T-helper 1 cell treated with Interleukin-12 subunit alpha and Interleukin-12 subunit beta and Interleukin-4 antibody, amounts not matched to agents 30 μg/mL and 1 μg/mL, for 36 hours (primary cell): Measurements from ENCODE around the gene XCR1.
A peak's percentile ranks its signal among the peaks of the same experiment; 100 is the strongest.
"Not testable (repeated sequence)": the region's sequence is repeated elsewhere in the genome, so short reads cannot be mapped to it uniquely, and the experiment has no call there.

Source experiments
- H3K27ac Mint-ChIP-seq: one replicate; pipeline ENCODE4 v1.8.0; 2021; ENCODE audit warnings: mild to moderate bottlenecking, mixed read lengths
- H3K27me3 Mint-ChIP-seq: one replicate; pipeline ENCODE4 v1.8.0; 2021; ENCODE audit warnings: low read depth, mixed read lengths
- H3K36me3 Mint-ChIP-seq: one replicate; pipeline ENCODE4 v1.8.0; 2021; ENCODE audit warnings: low read depth, mixed read lengths
- H3K4me1 Mint-ChIP-seq: one replicate; pipeline ENCODE4 v1.8.0; 2021; ENCODE audit warnings: low read depth, mixed read lengths
- H3K4me3 Mint-ChIP-seq: one replicate; pipeline ENCODE4 v1.8.0; 2021; ENCODE audit warnings: mild to moderate bottlenecking, moderate library complexity, mixed read lengths
- H3K9me3 Mint-ChIP-seq: one replicate; pipeline ENCODE4 v1.8.0; 2021; ENCODE audit warnings: mixed read lengths

Gene XCR1

GRCh38 chr3:46058981-46059380 is 31.7 kb upstream of the XCR1 start:
- Mint-ChIP-seq H3K27me3 (peaks cover 88% of the 10 kb centered on the region), H3K9me3 (no peaks in the 10 kb centered on the region), H3K4me3 (no peak overlapping the region), H3K4me1 (peaks cover 9% of the 10 kb centered on the region), H3K27ac (no peak overlapping the region), H3K36me3 (no peaks in the 10 kb centered on the region)

GRCh38 chr3:46057716-46058115 is 30.4 kb upstream of the XCR1 start:
- Mint-ChIP-seq H3K4me3 (no peak overlapping the region), H3K36me3 (no peaks in the 10 kb centered on the region), H3K27me3 (peaks cover 90% of the 10 kb centered on the region), H3K9me3 (no peaks in the 10 kb centered on the region), H3K4me1 (peaks cover 4% of the 10 kb centered on the region), H3K27ac (no peak overlapping the region)

DNA sequence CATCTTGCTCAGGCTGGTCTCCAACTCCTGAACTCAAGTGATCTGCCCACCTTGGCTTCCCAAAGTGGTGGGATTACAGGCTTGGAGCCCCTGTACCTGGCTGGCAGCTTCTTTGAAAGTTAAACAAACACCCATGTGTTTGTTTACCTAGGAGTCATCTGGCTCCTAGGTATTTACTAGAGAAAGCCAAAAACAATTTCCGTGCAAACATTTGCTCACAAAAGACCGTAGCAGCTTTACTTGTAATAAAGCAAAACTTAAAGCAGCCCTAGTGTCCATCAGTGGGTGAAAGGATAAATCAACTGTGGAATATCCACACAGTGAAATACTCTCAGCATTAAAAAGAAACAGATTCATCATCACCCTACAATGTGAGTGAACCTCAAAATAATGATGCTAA is 29.4 kb upstream of the XCR1 start:
- H3K4me3 Mint-ChIP-seq = no peak overlapping the region
- H3K27ac Mint-ChIP-seq = no peak overlapping the region
- no peaks in the 10 kb centered on the region for H3K9me3 Mint-ChIP-seq
- H3K36me3 Mint-ChIP-seq = no peaks in the 10 kb centered on the region
- peaks cover 90% of the 10 kb centered on the region for H3K27me3 Mint-ChIP-seq
- peaks cover 4% of the 10 kb centered on the region for H3K4me1 Mint-ChIP-seq

- not testable (repeated sequence) for H3K36me3 Mint-ChIP-seq, H3K9me3 Mint-ChIP-seq, H3K4me3 Mint-ChIP-seq, H3K4me1 Mint-ChIP-seq, H3K27ac Mint-ChIP-seq
- H3K27me3 Mint-ChIP-seq = peaks cover 89% of the 10 kb centered on the region
Measured at GRCh38 chr3:46053761-46054515, 26.7 kb upstream of the XCR1 start.

GRCh38 chr3:46053265-46053664 is 26.0 kb upstream of the XCR1 start:
- H3K27ac Mint-ChIP-seq, H3K9me3 Mint-ChIP-seq, H3K4me3 Mint-ChIP-seq, H3K36me3 Mint-ChIP-seq: not testable (repeated sequence)
- peaks cover 88% of the 10 kb centered on the region for H3K27me3 Mint-ChIP-seq
- H3K4me1 Mint-ChIP-seq = peaks cover 12% of the 10 kb centered on the region

- H3K27me3 Mint-ChIP-seq = peaks cover 80% of the 10 kb centered on the region
- no peak overlapping the region for H3K27ac Mint-ChIP-seq
- H3K36me3 Mint-ChIP-seq = peaks cover 4% of the 10 kb centered on the region
- H3K4me3 Mint-ChIP-seq = no peak overlapping the region
- peaks cover 18% of the 10 kb centered on the region for H3K4me1 Mint-ChIP-seq
- no peaks in the 10 kb centered on the region for H3K9me3 Mint-ChIP-seq
Measured at GRCh38 chr3:46052531-46052930, 25.2 kb upstream of the XCR1 start.

DNA sequence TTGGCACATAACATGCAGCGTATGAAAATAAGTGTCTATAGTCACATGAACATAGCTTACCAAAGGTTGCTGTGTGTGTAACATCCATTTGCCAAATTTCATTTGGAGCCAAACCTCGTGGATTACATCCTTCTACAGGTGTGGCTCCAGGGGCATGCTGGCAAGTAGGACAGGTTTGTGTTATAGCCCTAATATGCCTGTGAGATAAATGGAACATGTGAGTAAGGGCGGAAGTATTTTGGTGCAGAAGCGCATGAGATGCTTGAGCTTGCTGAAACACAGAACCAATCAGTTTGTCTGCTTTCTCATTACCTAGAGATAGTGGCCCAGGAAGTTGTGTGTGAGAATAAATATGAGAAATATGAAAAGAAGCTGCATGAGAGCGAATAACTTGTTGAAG is 21.8 kb upstream of the XCR1 start:
- Mint-ChIP-seq H3K27ac (no peak overlapping the region), H3K27me3 (peaks cover 53% of the 10 kb centered on the region), H3K4me1 (peaks cover 36% of the 10 kb centered on the region), H3K9me3 (no peaks in the 10 kb centered on the region), H3K36me3 (peaks cover 8% of the 10 kb centered on the region), H3K4me3 (no peak overlapping the region)

- Mint-ChIP-seq H3K36me3 (peaks cover 10% of the 10 kb centered on the region), H3K27me3 (peaks cover 41% of the 10 kb centered on the region), H3K4me3 (peak overlapping the region; percentile 47), H3K27ac (peak overlapping the region; percentile 82), H3K4me1 (peaks cover 38% of the 10 kb centered on the region), H3K9me3 (peaks cover 11% of the 10 kb centered on the region)
Measured at GRCh38 chr3:46046231-46046630, 18.9 kb upstream of the XCR1 start.

GRCh38 chr3:46038916-46039315 is 11.6 kb upstream of the XCR1 start:
- no peak overlapping the region for H3K27ac Mint-ChIP-seq
- H3K27me3 Mint-ChIP-seq = peaks cover 28% of the 10 kb centered on the region
- H3K9me3 Mint-ChIP-seq = peaks cover 14% of the 10 kb centered on the region
- peaks cover 5% of the 10 kb centered on the region for H3K4me1 Mint-ChIP-seq
- no peak overlapping the region for H3K4me3 Mint-ChIP-seq
- H3K36me3 Mint-ChIP-seq = peaks cover 5% of the 10 kb centered on the region

- not testable (repeated sequence) for H3K36me3 Mint-ChIP-seq, H3K4me1 Mint-ChIP-seq, H3K4me3 Mint-ChIP-seq, H3K27ac Mint-ChIP-seq
- H3K9me3 Mint-ChIP-seq = peaks cover 14% of the 10 kb centered on the region
- peaks cover 28% of the 10 kb centered on the region for H3K27me3 Mint-ChIP-seq
Measured at GRCh38 chr3:46038071-46038470, 10.8 kb upstream of the XCR1 start.

DNA sequence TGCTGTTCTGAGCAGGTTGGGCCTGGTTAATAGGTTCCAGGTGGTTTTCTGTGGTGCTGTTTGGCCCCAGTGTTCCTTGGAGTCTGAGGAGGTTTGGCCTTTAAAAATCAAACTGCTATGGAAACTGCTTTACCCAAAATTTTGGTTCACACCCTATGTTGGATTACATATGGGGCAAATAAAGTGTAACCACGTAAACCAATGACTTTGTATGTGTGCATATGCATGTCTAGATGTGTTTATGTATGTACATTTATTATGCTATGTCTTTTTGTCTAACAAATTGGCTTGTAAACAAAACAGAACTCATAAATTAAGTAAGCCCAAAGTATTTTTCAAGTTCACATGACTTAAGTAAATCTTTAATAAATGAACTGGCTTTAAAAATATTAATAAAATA is 8.9 kb upstream of the XCR1 start:
- H3K4me3 Mint-ChIP-seq = no peak overlapping the region
- peaks cover 2% of the 10 kb centered on the region for H3K4me1 Mint-ChIP-seq
- H3K36me3 Mint-ChIP-seq = peaks cover under 1% of the 10 kb centered on the region
- no peak overlapping the region for H3K27ac Mint-ChIP-seq
- peaks cover 3% of the 10 kb centered on the region for H3K9me3 Mint-ChIP-seq
- H3K27me3 Mint-ChIP-seq = peaks cover 14% of the 10 kb centered on the region

GRCh38 chr3:46031747-46032146 is 4.5 kb upstream of the XCR1 start:
- H3K36me3 Mint-ChIP-seq = peaks cover 12% of the 10 kb centered on the region
- H3K4me3 Mint-ChIP-seq = no peak overlapping the region
- H3K9me3 Mint-ChIP-seq = peaks cover 18% of the 10 kb centered on the region
- H3K4me1 Mint-ChIP-seq = peaks cover 1% of the 10 kb centered on the region
- no peak overlapping the region for H3K27ac Mint-ChIP-seq
- H3K27me3 Mint-ChIP-seq = peaks cover 8% of the 10 kb centered on the region

DNA sequence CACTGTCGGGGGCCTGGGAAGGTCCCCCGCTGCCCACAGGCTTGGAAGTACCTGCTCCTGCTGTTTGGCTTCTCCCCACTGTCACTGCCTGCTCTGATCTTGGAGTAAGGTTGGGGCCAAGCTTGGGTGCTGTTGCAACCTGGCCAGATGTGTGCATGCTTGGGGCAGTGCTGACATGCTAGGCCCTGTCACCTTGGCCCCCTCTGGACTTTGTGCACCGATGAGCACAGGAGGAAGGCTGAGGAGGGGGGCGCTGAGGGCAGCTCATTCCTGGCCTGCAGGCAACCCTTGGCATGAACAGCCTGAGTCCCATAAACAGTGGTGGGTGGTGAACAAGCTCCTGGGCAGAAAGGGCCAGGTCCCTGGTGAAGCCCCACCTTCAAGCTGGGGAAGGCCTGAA is 4.0 kb upstream of the XCR1 start:
- H3K4me3 Mint-ChIP-seq = no peak overlapping the region
- H3K4me1 Mint-ChIP-seq = peaks cover 1% of the 10 kb centered on the region
- peaks cover 8% of the 10 kb centered on the region for H3K27me3 Mint-ChIP-seq
- no peak overlapping the region for H3K27ac Mint-ChIP-seq
- H3K36me3 Mint-ChIP-seq = peaks cover 12% of the 10 kb centered on the region
- H3K9me3 Mint-ChIP-seq = peaks cover 18% of the 10 kb centered on the region

DNA sequence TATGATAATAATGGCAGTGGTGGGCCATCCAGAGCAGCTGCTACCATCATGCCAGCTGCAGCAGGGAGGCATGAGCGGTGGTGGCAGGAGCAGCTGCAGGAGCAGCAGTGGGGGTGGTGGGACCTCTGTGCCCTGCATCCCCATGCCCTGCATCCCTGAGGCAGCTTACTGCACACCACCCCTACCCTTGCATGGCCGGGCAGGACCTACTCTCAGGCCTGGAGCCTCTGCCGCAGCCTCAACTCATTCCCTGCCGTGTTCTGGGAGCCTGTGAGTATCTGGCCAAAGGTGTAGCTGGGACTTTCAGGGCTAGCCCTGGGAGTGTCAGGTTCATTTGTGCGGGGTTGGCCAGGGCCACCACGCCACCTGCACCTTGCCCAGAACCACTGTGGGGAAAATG is 3.3 kb upstream of the XCR1 start:
- Mint-ChIP-seq H3K4me3 (no peak overlapping the region), H3K4me1 (peaks cover 1% of the 10 kb centered on the region), H3K27me3 (peaks cover 8% of the 10 kb centered on the region), H3K9me3 (peaks cover 18% of the 10 kb centered on the region), H3K27ac (no peak overlapping the region), H3K36me3 (peaks cover 12% of the 10 kb centered on the region)

- Mint-ChIP-seq H3K27me3 (peaks cover 5% of the 10 kb centered on the region), H3K4me1 (peaks cover 1% of the 10 kb centered on the region), H3K9me3 (peaks cover 18% of the 10 kb centered on the region), H3K36me3 (peaks cover 12% of the 10 kb centered on the region), H3K4me3 (no peak overlapping the region), H3K27ac (no peak overlapping the region)
Measured at GRCh38 chr3:46029953-46030543, 2.8 kb upstream of the XCR1 start.
